Upper lobe of right lung (tissue), 1 donor: ENCODE results near the gene PPP1R13B. TPM values are rescaled to one million over a fixed set of nuclear protein-coding genes. Genes with fewer than 3 reads are reported as not detected.
"Not testable (repeated sequence)": the region's sequence is repeated elsewhere in the genome, so short reads cannot be mapped to it uniquely, and the experiment has no call there.

Experiments
- ATAC-seq: fragments of 200-7000 bp; cut with Tn5 transposase; one replicate; pipeline ENCODE4 v1.9.1; 2020; ENCODE audit warnings: mild to moderate bottlenecking, moderate library complexity
- DNase-seq: peaks from one replicate; pipeline ENCODE4 v3.0.0-alpha.2; 2020
- H3K27ac ChIP-seq: fragments of 200-600 bp; one replicate; pipeline ENCODE4 v1.8.0; 2022
- H3K27me3 ChIP-seq: fragments of 200-600 bp; one replicate; pipeline ENCODE4 v1.8.0; 2022; ENCODE audit warnings: mild to moderate bottlenecking
- H3K36me3 ChIP-seq: fragments of 200-600 bp; one replicate; pipeline ENCODE4 v1.8.0; 2022
- H3K4me1 ChIP-seq: fragments of 200-600 bp; one replicate; pipeline ENCODE4 v1.8.0; 2022
- H3K4me3 ChIP-seq: fragments of 200-600 bp; one replicate; pipeline ENCODE4 v1.8.0; 2022; ENCODE audit warnings: mild to moderate bottlenecking
- H3K9me3 ChIP-seq: fragments of 200-600 bp; one replicate; pipeline ENCODE4 v1.8.0; 2022
- intact Hi-C: fragments of 100-400 bp; cut with DNase I; formaldehyde crosslinking; loops from one replicate; pipeline ENCODE4 v1.11.0; 2022
- total RNA-seq: library from RNA; stranded (reverse); fragmentation: NEBNext Ultra II Directional; extraction: Animal tissue kit (Norgen Biotek cat#: 25700); gene quantifications from one replicate; pipeline ENCODE4 v1.2.1, GENCODE V29; 2021
- TF ChIP-seq, protein P1 (sequence below): fragments of 200-600 bp; IDR thresholded peaks from one replicate; pipeline ENCODE4 v1.8.0; 2022; ENCODE audit warnings: antibody characterized with exemption
- donor health status: DM: no; HTN: yes; CAD: no; lungs with severe emphysema.

PPP1R13B gene
- total RNA-seq, 1 donor from 2014 or later: 78.5 TPM

DNA sequence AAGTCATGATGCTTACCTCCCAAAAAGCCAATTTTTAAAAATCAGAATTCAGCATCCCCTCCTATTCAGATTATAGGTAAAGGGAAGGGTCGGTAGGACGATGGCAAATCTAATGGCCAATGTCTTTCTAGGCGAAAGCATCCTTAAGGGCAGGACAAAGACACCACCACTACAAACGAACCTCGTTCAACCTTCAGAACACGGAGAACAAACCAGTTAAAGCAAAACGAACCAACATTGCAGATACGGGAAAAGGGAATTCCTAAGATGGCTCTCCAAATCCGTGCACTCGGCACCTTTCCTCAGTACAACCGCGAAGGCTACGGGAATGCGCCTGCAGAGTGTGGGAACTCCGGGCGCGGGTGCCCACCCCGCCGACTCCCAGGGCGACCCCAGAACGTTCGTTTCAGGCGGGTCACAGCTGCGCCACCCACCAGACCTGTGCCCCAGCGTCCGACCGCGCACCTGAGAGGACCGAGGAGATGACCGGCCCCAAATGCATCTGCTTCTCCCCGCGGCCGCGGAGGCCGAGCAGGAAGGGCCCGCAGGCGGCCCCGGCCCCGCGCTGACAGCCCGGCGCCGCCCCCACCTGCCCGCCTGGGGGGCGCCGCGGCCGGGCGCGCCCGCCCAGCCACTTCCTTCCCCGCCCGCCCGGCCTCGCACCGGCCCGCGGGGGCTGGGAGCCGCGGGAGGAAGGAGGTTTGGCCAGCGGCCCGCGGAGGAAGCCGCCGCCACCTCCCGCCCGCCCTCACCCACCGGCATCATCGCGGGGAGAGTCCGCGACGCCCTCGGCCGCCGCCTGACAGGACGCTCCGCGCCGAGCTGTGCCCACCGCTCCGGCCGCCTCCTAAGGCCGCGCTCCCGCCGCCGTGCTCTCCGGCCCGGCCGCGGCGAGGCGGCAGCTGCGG lies 578 bp downstream of the PPP1R13B start:
- Histone ChIP-seq H3K27ac (peak overlapping the region; percentile 78), H3K27me3 (no peaks in the 10 kb centered on the region), H3K4me3 (peak overlapping the region; percentile 75), H3K9me3 (no peaks in the 10 kb centered on the region), H3K36me3 (no peaks in the 10 kb centered on the region), H3K4me1 (peaks cover 17% of the 10 kb centered on the region)
- peak; percentile 86 for DNase-seq
- TF ChIP-seq, protein P1, sequence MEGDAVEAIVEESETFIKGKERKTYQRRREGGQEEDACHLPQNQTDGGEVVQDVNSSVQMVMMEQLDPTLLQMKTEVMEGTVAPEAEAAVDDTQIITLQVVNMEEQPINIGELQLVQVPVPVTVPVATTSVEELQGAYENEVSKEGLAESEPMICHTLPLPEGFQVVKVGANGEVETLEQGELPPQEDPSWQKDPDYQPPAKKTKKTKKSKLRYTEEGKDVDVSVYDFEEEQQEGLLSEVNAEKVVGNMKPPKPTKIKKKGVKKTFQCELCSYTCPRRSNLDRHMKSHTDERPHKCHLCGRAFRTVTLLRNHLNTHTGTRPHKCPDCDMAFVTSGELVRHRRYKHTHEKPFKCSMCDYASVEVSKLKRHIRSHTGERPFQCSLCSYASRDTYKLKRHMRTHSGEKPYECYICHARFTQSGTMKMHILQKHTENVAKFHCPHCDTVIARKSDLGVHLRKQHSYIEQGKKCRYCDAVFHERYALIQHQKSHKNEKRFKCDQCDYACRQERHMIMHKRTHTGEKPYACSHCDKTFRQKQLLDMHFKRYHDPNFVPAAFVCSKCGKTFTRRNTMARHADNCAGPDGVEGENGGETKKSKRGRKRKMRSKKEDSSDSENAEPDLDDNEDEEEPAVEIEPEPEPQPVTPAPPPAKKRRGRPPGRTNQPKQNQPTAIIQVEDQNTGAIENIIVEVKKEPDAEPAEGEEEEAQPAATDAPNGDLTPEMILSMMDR: no peak
- ATAC-seq: peak; percentile 41
- intact Hi-C loops: no loop called here

DNA sequence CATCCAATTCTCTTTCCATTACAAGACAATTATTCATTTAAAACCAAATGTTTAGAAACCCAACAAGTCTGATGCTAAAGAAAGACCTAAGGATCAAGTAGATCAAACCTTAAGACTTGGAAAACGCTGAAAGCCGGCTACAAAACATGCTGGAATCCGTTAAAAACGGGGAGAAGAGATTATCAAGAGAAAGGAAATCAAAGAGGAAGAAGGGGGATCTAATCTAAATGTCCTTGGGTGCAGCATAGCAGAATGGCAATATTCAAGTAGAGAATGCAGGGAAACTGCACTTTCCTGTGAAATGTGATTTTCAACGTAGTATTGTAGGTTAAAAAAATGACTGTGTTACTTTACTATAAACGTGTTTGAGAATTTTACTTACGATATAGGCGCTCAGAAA lies 1.3 kb downstream of the PPP1R13B start:
- DNase-seq: no peak
- Histone ChIP-seq H3K27ac (peak overlapping the region; percentile 78), H3K4me3 (peak overlapping the region; percentile 75), H3K4me1 (peaks cover 17% of the 10 kb centered on the region), H3K27me3 (no peaks in the 10 kb centered on the region), H3K9me3 (no peaks in the 10 kb centered on the region), H3K36me3 (no peaks in the 10 kb centered on the region)
- ATAC-seq: no peak
- TF ChIP-seq, protein P1: no peak
- intact Hi-C loops: no loop called here

DNA sequence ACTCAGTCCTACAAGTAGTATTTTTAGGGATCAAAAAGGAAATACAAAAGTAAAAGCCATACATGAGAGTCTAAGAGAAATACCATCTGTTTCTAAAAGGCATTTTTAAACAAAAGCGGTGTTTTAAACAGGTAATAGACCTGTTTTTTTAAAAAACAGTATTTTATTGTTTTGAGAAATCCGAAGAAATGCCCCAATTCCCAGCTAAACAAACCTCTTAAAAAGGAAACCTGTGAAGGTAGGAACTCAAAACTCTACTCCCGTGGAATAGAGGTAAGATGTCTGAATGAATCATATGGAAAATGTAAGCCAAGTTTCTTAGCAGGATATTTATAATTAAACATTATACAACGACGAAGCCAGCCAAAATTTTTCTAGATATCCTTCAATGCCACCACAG lies 2.0 kb downstream of the PPP1R13B start:
- intact Hi-C loops: no loop called here
- no peak for ATAC-seq
- no peak for DNase-seq
- peak overlapping the region; percentile 75 for H3K4me3 ChIP-seq
- peaks cover 21% of the 10 kb centered on the region for H3K4me1 ChIP-seq
- H3K9me3 ChIP-seq: no peaks in the 10 kb centered on the region
- no peaks in the 10 kb centered on the region for H3K36me3 ChIP-seq
- no peaks in the 10 kb centered on the region for H3K27me3 ChIP-seq
- TF ChIP-seq, protein P1: no peak
- H3K27ac ChIP-seq: no peak overlapping the region

DNA sequence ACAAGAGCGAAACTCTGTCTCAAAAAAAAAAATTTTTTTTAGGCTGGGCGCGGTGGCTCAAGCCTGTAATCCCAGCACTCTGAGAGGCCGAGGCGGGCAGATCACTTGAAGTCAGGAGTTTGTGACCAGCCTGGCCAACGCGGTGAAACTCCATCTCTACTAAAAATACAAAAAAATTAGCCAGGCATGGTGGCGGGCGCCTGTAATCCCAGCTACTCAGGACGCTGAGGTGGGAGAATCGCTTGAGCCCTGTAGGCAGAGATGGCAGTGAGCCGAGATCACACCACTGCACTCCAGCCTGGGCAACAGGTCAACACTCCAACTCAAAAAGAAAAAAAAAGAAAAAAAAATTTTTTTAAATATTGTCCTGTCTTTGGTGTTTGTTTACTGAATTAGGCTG lies 6.1 kb downstream of the PPP1R13B start:
- ATAC-seq (peak; percentile 14), DNase-seq (peak; percentile 63)
- peaks cover 30% of the 10 kb centered on the region for H3K4me1 ChIP-seq
- H3K9me3 ChIP-seq, intact Hi-C loops, H3K27ac ChIP-seq, H3K36me3 ChIP-seq, H3K4me3 ChIP-seq, H3K27me3 ChIP-seq: not testable (repeated sequence)

DNA sequence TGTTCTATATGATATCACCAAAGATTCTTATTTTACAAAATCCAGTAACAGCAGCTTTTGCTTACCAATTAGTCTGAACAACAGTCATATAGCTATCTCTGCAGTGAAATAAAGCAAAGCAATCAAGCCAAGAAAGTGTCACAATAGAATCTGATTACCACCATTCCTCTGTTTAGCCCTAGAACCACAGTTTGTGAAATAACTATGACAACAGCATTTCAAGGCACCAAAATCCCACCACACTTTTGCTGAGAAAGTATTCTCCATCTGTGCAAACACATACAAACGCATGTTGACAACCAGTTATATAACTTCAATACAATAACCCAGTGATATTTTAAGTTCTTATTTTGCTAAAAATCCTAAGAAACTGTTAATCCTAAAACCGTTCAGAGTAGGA lies 7.4 kb downstream of the PPP1R13B start:
- no peak overlapping the region for H3K4me3 ChIP-seq
- no peaks in the 10 kb centered on the region for H3K36me3 ChIP-seq
- DNase-seq (no peak), ATAC-seq (no peak)
- H3K27ac ChIP-seq: no peak overlapping the region
- no peaks in the 10 kb centered on the region for H3K27me3 ChIP-seq
- TF ChIP-seq, protein P1: no peak
- intact Hi-C loops: no loop called here
- peaks cover 29% of the 10 kb centered on the region for H3K4me1 ChIP-seq
- H3K9me3 ChIP-seq: no peaks in the 10 kb centered on the region

DNA sequence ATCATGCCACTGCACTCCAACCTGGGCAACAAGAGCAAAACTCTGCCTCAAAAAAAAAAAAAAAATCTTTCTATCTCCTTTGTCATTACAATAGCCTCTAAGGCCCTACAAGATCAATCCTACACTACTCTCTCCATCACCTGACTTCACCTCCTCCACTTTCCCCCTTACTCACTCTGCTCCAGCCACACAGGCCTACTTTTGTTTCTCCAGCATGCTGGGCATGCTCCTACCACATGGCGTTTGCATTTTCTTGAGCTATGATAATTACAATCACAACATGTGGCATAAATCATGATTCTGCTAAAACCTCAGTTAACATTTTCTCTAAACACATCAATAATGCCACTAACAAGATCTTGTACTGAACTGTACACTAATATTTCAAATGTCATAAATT lies 7.8 kb downstream of the PPP1R13B start:
- ATAC-seq: no peak
- H3K4me3 ChIP-seq: no peak overlapping the region
- H3K27me3 ChIP-seq: no peaks in the 10 kb centered on the region
- H3K4me1 ChIP-seq: peaks cover 28% of the 10 kb centered on the region
- H3K9me3 ChIP-seq: no peaks in the 10 kb centered on the region
- no peaks in the 10 kb centered on the region for H3K36me3 ChIP-seq
- TF ChIP-seq, protein P1: no peak
- DNase-seq: no peak
- intact Hi-C loops: no loop called here
- H3K27ac ChIP-seq: no peak overlapping the region
